ENCODE data around the gene NTSR1. TPM values are rescaled to one million over a fixed set of nuclear protein-coding genes. Genes with fewer than 3 reads are reported as not detected.

Gene NTSR1
- total RNA-seq, 1 donor, result under 0.01 TPM

GRCh38 chr20:62663145-62664018 is 45.3 kb upstream of the NTSR1 start:
- H3K4me3 ChIP-seq (ENCODE audit: low read depth, low read length), result no peak overlapping the region
- DNase-seq (ENCODE audit: low read depth), result no peak
- no peak for TF ChIP-seq CTCF (IDR thresholded peaks at IDR 0.05; ENCODE audit: insufficient read depth, low read depth, low read length)

- no peak for TF ChIP-seq CTCF (IDR thresholded peaks at IDR 0.05; ENCODE audit: insufficient read depth, low read depth, low read length)
- no peak for DNase-seq (ENCODE audit: low read depth)
- H3K4me3 ChIP-seq (ENCODE audit: low read depth, low read length), result no peak overlapping the region
These were observed 44.3 kb upstream of the NTSR1 start for GRCh38 chr20:62664019-62664971.

GRCh38 chr20:62665153-62665754 is 43.4 kb upstream of the NTSR1 start:
- no peak for TF ChIP-seq CTCF (IDR thresholded peaks at IDR 0.05; ENCODE audit: insufficient read depth, low read depth, low read length)
- no peak overlapping the region for H3K4me3 ChIP-seq (ENCODE audit: low read depth, low read length)
- no peak for DNase-seq (ENCODE audit: low read depth)

GRCh38 chr20:62665826-62666735 is 42.6 kb upstream of the NTSR1 start:
- TF ChIP-seq CTCF (IDR thresholded peaks at IDR 0.05; ENCODE audit: insufficient read depth, low read depth, low read length), result no peak
- no peak overlapping the region for H3K4me3 ChIP-seq (ENCODE audit: low read depth, low read length)
- no peak for DNase-seq (ENCODE audit: low read depth)

- no peak for DNase-seq (ENCODE audit: low read depth)
- TF ChIP-seq CTCF (IDR thresholded peaks at IDR 0.05; ENCODE audit: insufficient read depth, low read depth, low read length), result no peak
- no peak overlapping the region for H3K4me3 ChIP-seq (ENCODE audit: low read depth, low read length)
These were observed 41.7 kb upstream of the NTSR1 start for GRCh38 chr20:62666736-62667529.
